GM23248 (cell line): ENCODE results near the gene PIH1D2.

ENCODE experiments used
- EZH2 ChIP-seq: fragments of 200-600 bp; sonication (generic); IDR thresholded peaks from 2 replicates; pipeline ENCODE4 v1.6.1; 2018; ENCODE audit warnings: antibody characterized with exemption, mild to moderate bottlenecking; ENCODE audit not compliant: insufficient read depth, poor library complexity, severe bottlenecking
- EZH2phosphoT487 ChIP-seq: fragments of 200-600 bp; sonication (generic); IDR thresholded peaks from 2 replicates; pipeline ENCODE4 v1.6.1; 2018; ENCODE audit warnings: antibody characterized with exemption, moderate library complexity, mild to moderate bottlenecking, low read depth; ENCODE audit not compliant: insufficient read depth

DNA sequence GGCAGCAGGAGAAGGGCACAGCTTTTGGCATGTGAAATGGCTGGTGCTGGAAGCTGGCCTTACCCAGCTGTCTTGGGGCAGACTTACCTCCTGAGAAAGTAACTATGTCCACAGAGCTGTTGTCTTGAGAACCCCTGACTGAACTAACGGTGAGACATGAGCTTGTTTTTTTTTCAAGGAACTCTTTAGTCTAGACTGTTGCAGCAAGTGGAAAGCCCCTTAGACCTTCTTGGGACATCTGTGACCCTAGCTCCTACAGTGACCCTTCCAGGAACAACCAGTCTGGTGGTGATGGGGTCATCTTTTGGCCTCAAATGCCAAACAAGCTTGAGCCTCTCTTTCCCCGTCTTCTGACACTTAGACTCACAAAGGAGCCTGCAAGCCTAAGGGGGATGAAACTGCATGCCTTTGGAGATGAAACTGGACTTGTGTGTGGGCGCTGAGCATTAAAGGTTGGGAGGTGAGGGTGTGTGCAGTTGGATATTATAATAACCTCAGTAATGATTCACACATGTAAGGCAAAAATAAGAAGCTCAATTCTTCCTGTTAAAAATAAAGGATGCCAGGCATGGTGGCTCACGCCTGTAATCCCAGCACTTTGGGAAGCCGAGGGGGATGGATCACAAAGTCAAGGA is 48.3 kb upstream of the PIH1D2 start:
- TF ChIP-seq EZH2 (no peak), EZH2phosphoT487 (no peak)
